ENCODE data around the gene NR2C2.

Gene NR2C2

GRCh38 chr3:14957925-14958324 lies 10.5 kb downstream of the NR2C2 start:
- TF ChIP-seq POLR2AphosphoS5 (IDR thresholded peaks at IDR 0.05; ENCODE audit: low read depth, low read length) = no peak
- no peak for TF ChIP-seq TAF1 (IDR thresholded peaks at IDR 0.05; ENCODE audit: borderline replicate concordance, insufficient read depth, low read length)
- no peak for TF ChIP-seq REST (IDR thresholded peaks at IDR 0.05; ENCODE audit: insufficient read depth in 1 of 2, low read depth in 2 of 2, low read length in 2 of 2)

GRCh38 chr3:14959359-14959943 lies 12.1 kb downstream of the NR2C2 start:
- TF ChIP-seq FOXP2 (optimal IDR thresholded peaks at IDR 0.05; ENCODE audit: borderline replicate concordance, extremely low read depth, extremely low read length, insufficient read depth) (no peak), TAF1 (IDR thresholded peaks at IDR 0.05; ENCODE audit: borderline replicate concordance, insufficient read depth, low read length) (no peak), REST (IDR thresholded peaks at IDR 0.05; ENCODE audit: insufficient read depth in 1 of 2, low read depth in 2 of 2, low read length in 2 of 2) (no peak), SIN3A (IDR thresholded peaks at IDR 0.05; ENCODE audit: borderline replicate concordance, insufficient read depth, low read length) (no peak), POLR2AphosphoS5 (IDR thresholded peaks at IDR 0.05; ENCODE audit: low read depth, low read length) (no peak)

GRCh38 chr3:14962762-14963161 lies 15.4 kb downstream of the NR2C2 start:
- TF ChIP-seq FOXP2 (optimal IDR thresholded peaks at IDR 0.05; ENCODE audit: borderline replicate concordance, extremely low read depth, extremely low read length, insufficient read depth) (no peak), SIN3A (IDR thresholded peaks at IDR 0.05; ENCODE audit: borderline replicate concordance, insufficient read depth, low read length) (no peak), REST (IDR thresholded peaks at IDR 0.05; ENCODE audit: insufficient read depth in 1 of 2, low read depth in 2 of 2, low read length in 2 of 2) (no peak), POLR2AphosphoS5 (IDR thresholded peaks at IDR 0.05; ENCODE audit: low read depth, low read length) (no peak), TAF1 (IDR thresholded peaks at IDR 0.05; ENCODE audit: borderline replicate concordance, insufficient read depth, low read length) (no peak)

- TF ChIP-seq TAF1 (IDR thresholded peaks at IDR 0.05; ENCODE audit: borderline replicate concordance, insufficient read depth, low read length) = no peak
- TF ChIP-seq FOXP2 (optimal IDR thresholded peaks at IDR 0.05; ENCODE audit: borderline replicate concordance, extremely low read depth, extremely low read length, insufficient read depth) = no peak
- no peak for TF ChIP-seq POLR2AphosphoS5 (IDR thresholded peaks at IDR 0.05; ENCODE audit: low read depth, low read length)
- no peak for TF ChIP-seq SIN3A (IDR thresholded peaks at IDR 0.05; ENCODE audit: borderline replicate concordance, insufficient read depth, low read length)
- no peak for TF ChIP-seq REST (IDR thresholded peaks at IDR 0.05; ENCODE audit: insufficient read depth in 1 of 2, low read depth in 2 of 2, low read length in 2 of 2)
Measured at GRCh38 chr3:14967285-14967684, 19.9 kb downstream of the NR2C2 start.

GRCh38 chr3:14969671-14970070 lies 22.3 kb downstream of the NR2C2 start:
- no peak for TF ChIP-seq SIN3A (IDR thresholded peaks at IDR 0.05; ENCODE audit: borderline replicate concordance, insufficient read depth, low read length)
- TF ChIP-seq POLR2AphosphoS5 (IDR thresholded peaks at IDR 0.05; ENCODE audit: low read depth, low read length) = no peak
- TF ChIP-seq TAF1 (IDR thresholded peaks at IDR 0.05; ENCODE audit: borderline replicate concordance, insufficient read depth, low read length) = no peak
- TF ChIP-seq FOXP2 (optimal IDR thresholded peaks at IDR 0.05; ENCODE audit: borderline replicate concordance, extremely low read depth, extremely low read length, insufficient read depth) = no peak
- TF ChIP-seq REST (IDR thresholded peaks at IDR 0.05; ENCODE audit: insufficient read depth in 1 of 2, low read depth in 2 of 2, low read length in 2 of 2) = no peak
